ENCODE measurements around the gene SCAF8. TPM values are rescaled to one million over a fixed set of nuclear protein-coding genes. Genes with fewer than 3 reads are reported as not detected.

Gene SCAF8
- total RNA-seq, 4 donors from 2014 or later = 29.8 to 63.5 (median 34.6) TPM

DNA sequence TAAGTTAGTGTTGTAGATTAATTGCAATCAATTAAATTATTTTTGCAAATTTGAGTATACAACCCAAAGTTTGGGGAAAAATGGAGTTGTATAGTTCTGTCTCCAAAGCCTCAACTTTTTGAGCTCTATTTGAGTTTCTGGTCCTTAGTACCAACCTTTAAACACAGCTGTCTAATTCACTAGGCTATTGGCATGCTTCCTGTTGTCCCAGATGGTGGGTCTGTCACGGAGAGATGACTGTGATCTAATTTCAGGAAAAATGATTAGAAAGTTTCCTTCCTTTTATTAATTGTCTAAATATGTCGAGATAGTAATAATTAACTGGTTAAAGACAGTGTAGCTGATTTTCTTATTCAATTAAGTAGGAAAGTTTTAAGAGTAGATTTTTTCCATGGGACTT, 109.6 kb downstream of the SCAF8 start:
- Histone ChIP-seq H3K9me3 (no peaks in the 10 kb centered on the region), H3K27ac (no peak overlapping the region), H3K4me1 (peaks cover 0 to 5% (median 0%) of the 10 kb centered on the region in 4 donors), H3K36me3 (peaks cover 0 to 6% (median 0%) of the 10 kb centered on the region in 3 donors), H3K4me3 (no peak overlapping the region), H3K27me3 (no peaks in the 10 kb centered on the region)
- no peak for DNase-seq
- TF ChIP-seq, protein P1, sequence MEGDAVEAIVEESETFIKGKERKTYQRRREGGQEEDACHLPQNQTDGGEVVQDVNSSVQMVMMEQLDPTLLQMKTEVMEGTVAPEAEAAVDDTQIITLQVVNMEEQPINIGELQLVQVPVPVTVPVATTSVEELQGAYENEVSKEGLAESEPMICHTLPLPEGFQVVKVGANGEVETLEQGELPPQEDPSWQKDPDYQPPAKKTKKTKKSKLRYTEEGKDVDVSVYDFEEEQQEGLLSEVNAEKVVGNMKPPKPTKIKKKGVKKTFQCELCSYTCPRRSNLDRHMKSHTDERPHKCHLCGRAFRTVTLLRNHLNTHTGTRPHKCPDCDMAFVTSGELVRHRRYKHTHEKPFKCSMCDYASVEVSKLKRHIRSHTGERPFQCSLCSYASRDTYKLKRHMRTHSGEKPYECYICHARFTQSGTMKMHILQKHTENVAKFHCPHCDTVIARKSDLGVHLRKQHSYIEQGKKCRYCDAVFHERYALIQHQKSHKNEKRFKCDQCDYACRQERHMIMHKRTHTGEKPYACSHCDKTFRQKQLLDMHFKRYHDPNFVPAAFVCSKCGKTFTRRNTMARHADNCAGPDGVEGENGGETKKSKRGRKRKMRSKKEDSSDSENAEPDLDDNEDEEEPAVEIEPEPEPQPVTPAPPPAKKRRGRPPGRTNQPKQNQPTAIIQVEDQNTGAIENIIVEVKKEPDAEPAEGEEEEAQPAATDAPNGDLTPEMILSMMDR (IDR thresholded peaks at IDR 0.05) = no peak
- no peak for TF ChIP-seq POLR2A (IDR thresholded peaks at IDR 0.05)

DNA sequence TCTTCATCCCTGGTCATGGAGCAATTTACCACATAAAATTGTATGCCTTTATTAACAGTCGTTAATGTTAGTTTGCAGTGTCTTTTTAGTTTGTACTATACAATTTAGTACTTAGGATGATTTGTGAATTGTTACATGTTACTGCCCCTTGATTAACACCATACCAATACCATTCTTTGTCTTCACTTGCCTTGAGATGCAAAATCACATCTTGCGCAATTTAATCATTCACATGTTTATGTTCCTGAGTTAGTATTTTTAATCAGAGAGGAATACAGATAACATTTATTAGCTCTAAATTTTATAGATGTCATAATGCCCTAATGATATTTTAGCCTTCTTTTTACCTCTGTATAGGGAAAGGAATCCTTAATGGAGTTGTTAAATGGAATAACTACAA, 114.1 kb downstream of the SCAF8 start:
- Histone ChIP-seq H3K36me3 (no peaks in the 10 kb centered on the region), H3K27me3 (no peaks in the 10 kb centered on the region), H3K9me3 (no peaks in the 10 kb centered on the region), H3K4me3 (no peak overlapping the region), H3K27ac (no peak overlapping the region), H3K4me1 (peaks cover 0 to 5% (median 0%) of the 10 kb centered on the region in 4 donors)
- DNase-seq = no peak
- TF ChIP-seq, protein P1 (IDR thresholded peaks at IDR 0.05) = no peak
- no peak for TF ChIP-seq POLR2A (IDR thresholded peaks at IDR 0.05)

- Histone ChIP-seq H3K36me3 (no peaks in the 10 kb centered on the region), H3K4me1 (peaks cover 0 to 5% (median 0%) of the 10 kb centered on the region in 4 donors), H3K27me3 (no peaks in the 10 kb centered on the region), H3K4me3 (no peak overlapping the region), H3K27ac (no peak overlapping the region), H3K9me3 (no peaks in the 10 kb centered on the region)
- DNase-seq = no peak
- TF ChIP-seq POLR2A (IDR thresholded peaks at IDR 0.05) = no peak
These were observed 115.4 kb downstream of the SCAF8 start for GRCh38 chr6:154848580-154848979.

- no peak overlapping the region for H3K27ac ChIP-seq
- no peaks in the 10 kb centered on the region for H3K9me3 ChIP-seq
- H3K36me3 ChIP-seq = no peaks in the 10 kb centered on the region
- H3K4me3 ChIP-seq = no peak overlapping the region
- no peaks in the 10 kb centered on the region for H3K27me3 ChIP-seq
- no peak for DNase-seq
- peaks cover 0 to 5% (median 0%) of the 10 kb centered on the region in 4 donors for H3K4me1 ChIP-seq
- TF ChIP-seq POLR2A (IDR thresholded peaks at IDR 0.05) = no peak
- TF ChIP-seq, protein P1 (IDR thresholded peaks at IDR 0.05) = no peak
These were observed 116.3 kb downstream of the SCAF8 start for GRCh38 chr6:154849475-154849874.

GRCh38 chr6:154852687-154853086, 119.5 kb downstream of the SCAF8 start:
- Histone ChIP-seq H3K4me1 (no peaks in the 10 kb centered on the region), H3K4me3 (no peak overlapping the region), H3K9me3 (no peaks in the 10 kb centered on the region), H3K27me3 (no peaks in the 10 kb centered on the region), H3K36me3 (no peaks in the 10 kb centered on the region), H3K27ac (no peak overlapping the region)
- TF ChIP-seq, protein P1 (IDR thresholded peaks at IDR 0.05) = no peak
- TF ChIP-seq POLR2A (IDR thresholded peaks at IDR 0.05) = no peak
- no peak for DNase-seq

DNA sequence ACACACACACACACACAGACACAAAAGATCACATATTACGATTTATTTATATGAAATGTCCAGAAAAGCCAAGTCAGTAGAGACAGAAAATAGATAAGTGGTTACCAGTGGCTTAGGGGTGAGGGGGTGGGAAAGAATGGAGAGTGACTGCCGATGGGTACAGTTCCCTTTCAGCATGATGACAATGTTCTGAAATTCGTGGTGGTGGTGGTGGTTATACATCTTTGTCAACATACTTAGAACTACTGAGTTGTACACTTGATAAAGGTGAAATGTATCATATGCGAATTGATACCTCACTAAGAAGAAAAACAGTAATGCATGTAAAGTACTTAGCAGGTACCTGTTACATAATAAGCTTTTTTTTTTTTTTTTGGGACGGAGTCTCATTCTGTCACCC, 124.3 kb downstream of the SCAF8 start:
- no peaks in the 10 kb centered on the region for H3K27me3 ChIP-seq
- no peak for DNase-seq
- H3K36me3 ChIP-seq = no peaks in the 10 kb centered on the region
- no peak overlapping the region for H3K27ac ChIP-seq
- no peaks in the 10 kb centered on the region for H3K9me3 ChIP-seq
- no peak for TF ChIP-seq POLR2A (IDR thresholded peaks at IDR 0.05)
- TF ChIP-seq, protein P1 (IDR thresholded peaks at IDR 0.05) = no peak
- H3K4me1 ChIP-seq = no peaks in the 10 kb centered on the region
- H3K4me3 ChIP-seq = no peak overlapping the region
